GM12878 (cell line): Measurements from ENCODE around the gene MAN2C1. TPM values are rescaled to one million over a fixed set of nuclear protein-coding genes. Genes with fewer than 3 reads are reported as not detected.

ENCODE experiments used
- ATAC-seq: fragments of 200-7000 bp; cut with Tn5 transposase; 3 replicates; pipeline ENCODE4 v1.9.1; 2020; ENCODE audit warnings: mild to moderate bottlenecking, moderate library complexity
- BruUV-seq: library from RNA; stranded (reverse); fragments of 400-500 nt; replicated peaks from 2 replicates; lab custom pipeline; 2021; lab: Mats Ljungman, UMichigan
- CTCF ChIA-PET: fragments of 300-600 bp; sonication (Branson Sonifier 250); formaldehyde crosslinking; extraction: SDS; loops from one replicate; lab custom pipeline; 2021; ENCODE audit warnings: inconsistent platforms; lab: Yijun Ruan, JAX
- POLR2A ChIA-PET: fragments of 350-600 bp; formaldehyde crosslinking; extraction: SDS; loops from one replicate; lab custom pipeline; 2021; ENCODE audit warnings: inconsistent platforms; lab: Charles Lee
- RAD21 ChIA-PET: fragments of 300-600 bp; sonication (Branson Sonifier 250); formaldehyde crosslinking; loops from one replicate; lab custom pipeline; 2023; ENCODE audit warnings: antibody characterized with exemption; ENCODE audit not compliant: unreplicated experiment; lab: Charles Lee
- SMC1A ChIA-PET: fragments of 300-600 bp; sonication (Branson Sonifier 250); formaldehyde crosslinking; loops from one replicate; lab custom pipeline; 2023; ENCODE audit not compliant: unreplicated experiment, uncharacterized antibody; lab: Charles Lee
- DNase-seq: peaks from one replicate; pipeline ENCODE4 v3.0.0-alpha.2; 2011; ENCODE audit warnings: low read depth, low spot score
- FAIRE-seq: peaks from 3 replicates; lab custom pipeline; 2011; peaks lifted over from hg19 to GRCh38; lab: Jason Lieb, UNC
- H2AFZ ChIP-seq: 2 replicates; pipeline ENCODE4 v1.6.0; 2011; ENCODE audit warnings: low read depth, low read length, control low read depth; ENCODE audit not compliant: control insufficient read depth
- H3K27ac ChIP-seq: 2 replicates; pipeline ENCODE4 v1.5.1; 2011; ENCODE audit warnings: control low read depth; ENCODE audit not compliant: control insufficient read depth, insufficient read depth
- H3K27me3 ChIP-seq, 2 experiments: replicated peaks in 1 of 2; 2 replicates each; pipeline versions ENCODE4 v1.6.0 to v1.6.1; 2011; ENCODE audit warnings: low read length in 1 of 2; ENCODE audit not compliant: control insufficient read depth in 2 of 2, insufficient read depth in 2 of 2
- H3K36me3 ChIP-seq, 2 experiments: 2 replicates each; pipeline ENCODE4 v1.5.1; 2011; ENCODE audit warnings: low read length in 1 of 2; ENCODE audit not compliant: control insufficient read depth in 2 of 2, insufficient read depth in 2 of 2
- H3K4me1 ChIP-seq: 2 replicates; pipeline ENCODE4 v1.6.1; 2011; ENCODE audit warnings: mild to moderate bottlenecking, low read length, moderate library complexity, mixed read lengths; ENCODE audit not compliant: control insufficient read depth, insufficient read depth
- H3K4me2 ChIP-seq: 2 replicates; pipeline ENCODE4 v1.6.0; 2011; ENCODE audit warnings: control low read depth; ENCODE audit not compliant: control insufficient read depth, insufficient read depth
- H3K4me3 ChIP-seq: fragments of 200-600 bp; sonication (generic); 2 replicates; pipeline ENCODE4 v1.5.1; 2016
- H3K79me2 ChIP-seq: 2 replicates; pipeline ENCODE4 v1.6.0; 2011; ENCODE audit warnings: low read length; ENCODE audit not compliant: control insufficient read depth, insufficient read depth
- H3K9ac ChIP-seq: 2 replicates; pipeline ENCODE4 v1.8.0; 2011; ENCODE audit warnings: low read length, control low read depth, mixed read lengths; ENCODE audit not compliant: control insufficient read depth, insufficient read depth
- H3K9me3 ChIP-seq: replicated peaks from 3 replicates; pipeline ENCODE4 v1.5.1; 2011; ENCODE audit warnings: mild to moderate bottlenecking, low read length; ENCODE audit not compliant: control insufficient read depth, insufficient read depth
- H4K20me1 ChIP-seq: 2 replicates; pipeline ENCODE4 v1.6.0; 2011; ENCODE audit not compliant: control insufficient read depth, insufficient read depth
- EED ChIP-seq: sonication (generic); IDR thresholded peaks from 2 replicates; pipeline ENCODE4 v1.6.1; 2016; ENCODE audit warnings: antibody characterized with exemption, low read depth
- EP300 ChIP-seq, 2 experiments: fragments of 150-350 bp in 1 of 2; IDR thresholded peaks; 2 replicates each; pipeline ENCODE4 v1.6.1; 2011 to 2012; ENCODE audit warnings: low read depth in 2 of 2, low read length in 2 of 2, borderline replicate concordance in 1 of 2, improper control_type of control experiment in 1 of 2, inconsistent platforms in 1 of 2; ENCODE audit not compliant: control insufficient read depth in 1 of 2
- FOXK2 ChIP-seq: fragments of 450-650 bp; IDR thresholded peaks from 2 replicates; pipeline ENCODE4 v1.6.1; 2017; ENCODE audit warnings: mild to moderate bottlenecking, moderate library complexity
- HDGF ChIP-seq: fragments of 450-650 bp; IDR thresholded peaks from 2 replicates; pipeline ENCODE4 v1.6.1; 2016; ENCODE audit warnings: antibody characterized with exemption
- MXI1 ChIP-seq: fragments of 150-350 bp; IDR thresholded peaks from 2 replicates; pipeline ENCODE4 v1.6.1; 2011; ENCODE audit warnings: low read depth, mild to moderate bottlenecking, inconsistent platforms, low read length, improper control_type of control experiment
- PAX5 ChIP-seq: IDR thresholded peaks from 2 replicates; pipeline ENCODE4 v1.6.1; 2011; ENCODE audit warnings: low read depth, low read length, borderline replicate concordance
- PBX3 ChIP-seq: IDR thresholded peaks from 2 replicates; pipeline ENCODE4 v1.6.1; 2011; ENCODE audit warnings: mild to moderate bottlenecking, low read depth, low read length, moderate library complexity; ENCODE audit not compliant: insufficient replicate concordance
- POLR2AphosphoS5 ChIP-seq: IDR thresholded peaks from 2 replicates; pipeline ENCODE4 v1.6.1; 2011; ENCODE audit warnings: mild to moderate bottlenecking, low read length, inconsistent platforms
- RAD21 ChIP-seq: IDR thresholded peaks from 2 replicates; pipeline ENCODE4 v1.6.1; 2011; ENCODE audit warnings: mild to moderate bottlenecking, low read depth, low read length, moderate library complexity; ENCODE audit not compliant: insufficient read depth
- RUNX3 ChIP-seq: IDR thresholded peaks from 2 replicates; pipeline ENCODE4 v1.6.1; 2012; ENCODE audit warnings: low read length, inconsistent platforms
- SMC3 ChIP-seq: IDR thresholded peaks from 2 replicates; pipeline ENCODE4 v1.6.1; 2011; ENCODE audit warnings: low read length, improper control_type of control experiment, borderline replicate concordance
- SRF ChIP-seq, 2 experiments: IDR thresholded peaks; 2 replicates each; pipeline ENCODE4 v1.6.1; 2011; ENCODE audit warnings: low read depth in 2 of 2, low read length in 2 of 2, mild to moderate bottlenecking in 1 of 2, moderate library complexity in 1 of 2
- SUPT20H ChIP-seq: IDR thresholded peaks from 2 replicates; pipeline ENCODE4 v1.6.1; 2011; ENCODE audit warnings: low read depth, mild to moderate bottlenecking, low read length, moderate library complexity, borderline replicate concordance; ENCODE audit not compliant: control insufficient read depth
- TCF3 ChIP-seq: IDR thresholded peaks from 2 replicates; pipeline ENCODE4 v1.6.1; 2012; ENCODE audit warnings: low read depth, mild to moderate bottlenecking, low read length, borderline replicate concordance; ENCODE audit not compliant: insufficient read depth
- USF2 ChIP-seq: IDR thresholded peaks from 2 replicates; pipeline ENCODE4 v1.6.1; 2011; ENCODE audit warnings: low read depth, low read length, improper control_type of control experiment, borderline replicate concordance
- WRNIP1 ChIP-seq: IDR thresholded peaks from 2 replicates; pipeline ENCODE4 v1.6.1; 2011; ENCODE audit warnings: low read depth, low read length, improper control_type of control experiment, borderline replicate concordance
- WGBS: methylation state at CpG from one replicate; pipeline ENCODE4 v1.1.6; 2016; ENCODE audit warnings: low lambda C conversion rate; ENCODE audit not compliant: insufficient replicate concordance, insufficient coverage; ENCODE audit errors: missing lambda C conversion rate; 5-methylcytosine and 5-hydroxymethylcytosine counted together
- in situ Hi-C: fragments of 300-500 bp; cut with MboI; formaldehyde crosslinking; loops from 9 replicates; pipeline ENCODE4 v1.14.3; 2018; ENCODE audit warnings: mixed read lengths
- intact Hi-C: fragments of 100-400 bp; cut with micrococcal nuclease; formaldehyde crosslinking; loops from one replicate; pipeline ENCODE4 v1.14.2; 2022; ENCODE audit not compliant: unreplicated experiment
- polyA plus RNA-seq, 11 experiments: library from polyadenylated mRNA; depleted of rRNA in 4 of 11; unstranded in 6 of 11; stranded (reverse) in 5 of 11; fragments of >200 nt; fragmentation: Nextera tagmentation in 4 of 11; fragmentation: Illumina TruSeq in 1 of 11; extraction: Ambion mirVana in 4 of 11; extraction: Trizol in 1 of 11; gene quantifications; 1 replicate in 1 of 11; 2 replicates in 10 of 11; pipeline versions ENCODE4 v1.2.1 to v1.2.3, GENCODE V29; 2011 to 2016; ENCODE audit warnings: inconsistent platforms in 2 of 11, missing spikeins in 2 of 11, low read depth in 1 of 11
- total RNA-seq, 4 experiments: library from RNA; depleted of rRNA in 3 of 4; stranded (reverse); fragments of >200 nt in 3 of 4; fragmentation: Illumina TruSeq in 1 of 4; extraction: Trizol in 1 of 4; gene quantifications; 2 replicates each; pipeline versions ENCODE4 v1.2.1 to v1.2.3, GENCODE V29; 2013 to 2021

The MAN2C1 gene
- total and polyA plus RNA-seq, 10 of the 15 experiments (the other 5 are each of a cell fraction or from before 2014, with no cell fraction given) = 1.4 to 111 (median 42.2) TPM

DNA sequence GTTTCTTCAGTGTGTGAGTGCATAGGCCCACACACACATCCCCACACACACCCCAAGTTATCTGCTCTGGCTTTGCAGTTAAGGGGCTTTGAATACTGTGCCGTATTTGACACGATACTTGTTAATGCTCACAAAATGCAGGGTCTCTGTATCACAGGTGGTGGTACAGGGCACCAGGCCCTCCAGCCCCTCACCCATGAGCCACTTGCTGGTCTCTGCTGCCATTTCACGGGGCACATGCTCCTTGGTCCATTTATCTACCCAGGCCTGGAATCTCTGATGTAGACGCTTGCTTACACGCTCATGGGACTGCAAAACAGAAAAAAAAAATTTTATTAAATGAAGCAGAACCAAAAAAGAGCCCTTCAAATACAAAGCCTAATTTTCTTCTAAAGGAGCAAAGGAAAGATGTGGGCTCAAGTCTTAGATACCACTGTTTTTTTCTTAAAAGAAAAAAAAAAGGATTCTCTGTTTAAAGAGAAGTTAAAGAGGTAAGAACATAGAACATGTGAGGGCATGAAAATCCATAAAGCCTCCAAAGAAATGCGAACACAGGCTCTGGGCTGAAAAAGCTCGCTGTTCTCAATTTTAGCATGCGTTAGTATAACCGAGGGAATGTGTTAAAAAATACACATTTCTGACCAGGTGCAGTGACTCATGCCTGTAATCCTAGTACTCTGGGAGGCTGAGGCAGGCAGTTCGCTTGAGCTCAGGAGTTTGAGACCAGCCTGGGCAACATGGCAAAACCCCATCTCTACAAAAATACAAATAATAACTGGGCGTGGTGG is 3.7 kb upstream of the MAN2C1 start:
- CTCF ChIA-PET = no interaction called here
- Histone ChIP-seq H3K9ac (no peak overlapping the region), H3K36me3 (peaks cover 11 to 30% of the 10 kb centered on the region in 2 experiments), H2AFZ (no peak overlapping the region), H4K20me1 (no peaks in the 10 kb centered on the region), H3K4me2 (no peak overlapping the region), H3K79me2 (peaks cover 8% of the 10 kb centered on the region), H3K27ac (no peak overlapping the region), H3K27me3 (no peaks in the 10 kb centered on the region), H3K4me3 (no peak overlapping the region), H3K4me1 (peaks cover 6% of the 10 kb centered on the region), H3K9me3 (no peaks in the 10 kb centered on the region)
- in situ Hi-C loops = no loop called here
- intact Hi-C loops = no loop called here
- RAD21 ChIA-PET = no interaction called here
- SMC1A ChIA-PET = interaction anchor here (1.1 kb wide), 1 partner anchor 32 kb away, joined by 3 read pairs; no protein-coding TSS in a partner anchor
- BruUV-seq = no TSS peak
- WGBS = 93% methylated on average over 11 of the region's 11 CpGs
- ATAC-seq (no peak), DNase-seq (no peak), FAIRE-seq (no peak)
- POLR2A ChIA-PET = no interaction called here
- TF ChIP-seq WRNIP1 (no peak), PAX5 (no peak), TCF3 (no peak), PBX3 (no peak), RAD21 (no peak), SRF (IDR thresholded peaks at IDR 0.05; ENCODE audit: low read depth in 2 of 2, low read length in 2 of 2) (no peak), MXI1 (no peak), FOXK2 (no peak), HDGF (no peak), POLR2AphosphoS5 (no peak), SMC3 (no peak), SUPT20H (no peak), USF2 (no peak), EED (no peak), RUNX3 (no peak), EP300 (IDR thresholded peaks at IDR 0.05; ENCODE audit: borderline replicate concordance in 1 of 2, control insufficient read depth in 1 of 2, low read depth in 2 of 2, low read length in 2 of 2) (no peak)
